GM19468 (cell line): Measurements from ENCODE around the gene CCDC73.
"Not testable (repeated sequence)": the region's sequence is repeated elsewhere in the genome, so short reads cannot be mapped to it uniquely, and the experiment has no call there.

Experiments used
- ATAC-seq: cut with Tn5 transposase; IDR thresholded peaks from one replicate; pipeline ENCODE4 v1.9.1; 2021; ENCODE audit warnings: mild to moderate bottlenecking, moderate library complexity, moderate number of reproducible peaks; ENCODE audit not compliant: unreplicated experiment; ENCODE audit errors: extremely low read depth

The CCDC73 gene

GRCh38 chr11:32708978-32709377 is 85.5 kb downstream of the CCDC73 start:
- ATAC-seq: not testable (repeated sequence)

- peak; percentile 63 for ATAC-seq
Measured at GRCh38 chr11:32706985-32707741, 87.3 kb downstream of the CCDC73 start.

GRCh38 chr11:32705309-32706033 is 89.0 kb downstream of the CCDC73 start:
- no peak for ATAC-seq

GRCh38 chr11:32704775-32705174 is 89.7 kb downstream of the CCDC73 start:
- no peak for ATAC-seq

GRCh38 chr11:32704261-32704660 is 90.2 kb downstream of the CCDC73 start:
- ATAC-seq: no peak

DNA sequence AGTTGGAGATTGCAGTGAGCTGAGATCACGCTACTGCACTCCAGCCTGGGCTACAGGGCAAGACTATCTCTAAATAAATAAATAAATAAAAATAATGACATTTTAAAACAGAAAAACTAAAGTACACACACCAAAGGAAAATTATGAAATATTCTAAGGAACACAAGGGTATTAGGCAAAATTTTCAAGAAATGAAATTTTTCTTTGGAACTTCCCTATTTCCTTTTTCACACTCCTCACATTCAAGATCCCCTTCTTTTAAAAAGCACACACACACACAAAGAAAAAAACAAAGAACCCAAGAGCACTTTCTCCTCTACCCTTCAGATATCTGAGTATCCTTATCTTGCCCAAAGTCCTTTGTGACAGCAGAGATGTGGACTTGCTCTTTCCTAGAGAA is 92.8 kb downstream of the CCDC73 start:
- no peak for ATAC-seq

- no peak for ATAC-seq
Measured at GRCh38 chr11:32698579-32698978, 95.9 kb downstream of the CCDC73 start.

DNA sequence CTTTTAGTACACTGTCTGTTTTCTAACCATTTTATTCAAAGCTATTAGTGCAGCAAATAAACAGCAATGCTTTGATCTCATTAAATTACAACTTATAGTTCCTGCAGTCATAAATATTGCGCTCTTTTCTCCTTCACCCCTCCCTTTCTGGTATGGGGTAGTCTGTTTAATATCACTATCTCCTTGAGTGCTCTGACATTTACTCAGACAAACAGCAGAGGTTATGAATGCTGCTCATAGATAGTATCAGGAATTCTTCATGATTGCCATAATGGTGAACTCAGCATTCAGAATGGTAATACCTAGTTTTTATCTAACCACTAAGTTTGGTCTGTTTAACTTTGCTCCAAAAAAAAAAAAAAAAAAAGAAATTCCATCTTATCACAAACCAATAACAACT is 123.4 kb downstream of the CCDC73 start:
- ATAC-seq: no peak

GRCh38 chr11:32659672-32660071 is 134.8 kb downstream of the CCDC73 start:
- ATAC-seq: no peak

GRCh38 chr11:32658639-32659406 is 135.6 kb downstream of the CCDC73 start:
- no peak for ATAC-seq

DNA sequence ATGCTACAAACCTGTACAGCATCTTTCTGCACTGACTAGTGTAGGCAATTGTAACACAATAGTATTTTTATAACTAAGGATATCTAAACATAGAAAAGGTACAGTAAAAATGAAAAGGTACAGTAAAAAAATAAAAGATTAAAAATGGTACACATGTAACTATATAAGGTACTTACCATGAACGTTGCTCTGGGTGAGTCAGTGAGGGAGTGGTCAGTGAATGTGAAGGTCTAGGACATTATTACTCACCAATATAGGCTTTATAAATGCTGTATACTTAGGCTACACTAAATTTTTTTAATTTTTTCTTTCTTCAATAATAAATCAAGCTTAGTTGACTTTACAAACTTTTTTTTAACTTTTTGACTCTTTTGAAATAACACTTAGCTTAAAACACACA is 150.9 kb downstream of the CCDC73 start:
- ATAC-seq: no peak

GRCh38 chr11:32641361-32641760 is 153.1 kb downstream of the CCDC73 start:
- no peak for ATAC-seq

- ATAC-seq: no peak
Measured at GRCh38 chr11:32635819-32636218, 158.6 kb downstream of the CCDC73 start.

DNA sequence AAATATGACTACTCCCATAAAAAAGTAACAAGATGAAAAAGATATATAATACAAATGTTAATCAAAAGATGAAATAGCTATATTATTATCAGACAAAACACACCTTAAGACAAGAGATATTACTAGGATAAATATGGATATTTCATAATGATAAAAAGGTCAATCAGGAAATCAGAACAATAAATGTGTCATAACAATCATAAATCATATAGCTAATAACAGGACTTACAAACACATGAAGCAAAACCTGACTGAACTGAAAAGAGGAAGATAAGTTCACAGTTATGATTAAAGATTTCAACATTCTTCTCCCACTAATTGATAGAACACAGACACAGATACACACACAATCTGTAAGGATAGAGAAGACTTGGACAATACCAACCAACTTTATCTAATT is 163.6 kb downstream of the CCDC73 start:
- ATAC-seq: no peak

DNA sequence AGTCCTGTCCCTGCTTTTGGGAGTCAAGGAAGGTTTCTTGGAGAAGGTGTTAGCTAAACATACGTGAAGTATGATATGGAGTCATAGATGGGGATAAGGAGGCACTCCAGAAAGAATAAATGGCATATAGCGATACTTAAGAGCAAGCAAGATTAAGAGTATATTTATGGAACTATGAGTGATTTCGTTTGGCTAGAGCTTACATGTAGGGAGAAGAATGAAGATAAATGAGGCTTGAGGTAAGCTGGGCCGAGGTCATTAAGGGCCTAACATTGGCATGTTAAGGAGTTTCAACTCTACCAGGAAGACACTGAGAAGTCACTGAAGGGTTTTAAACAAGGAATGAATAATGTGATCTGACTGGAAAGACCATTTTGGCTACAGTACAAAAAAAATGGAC is 177.6 kb downstream of the CCDC73 start:
- no peak for ATAC-seq

DNA sequence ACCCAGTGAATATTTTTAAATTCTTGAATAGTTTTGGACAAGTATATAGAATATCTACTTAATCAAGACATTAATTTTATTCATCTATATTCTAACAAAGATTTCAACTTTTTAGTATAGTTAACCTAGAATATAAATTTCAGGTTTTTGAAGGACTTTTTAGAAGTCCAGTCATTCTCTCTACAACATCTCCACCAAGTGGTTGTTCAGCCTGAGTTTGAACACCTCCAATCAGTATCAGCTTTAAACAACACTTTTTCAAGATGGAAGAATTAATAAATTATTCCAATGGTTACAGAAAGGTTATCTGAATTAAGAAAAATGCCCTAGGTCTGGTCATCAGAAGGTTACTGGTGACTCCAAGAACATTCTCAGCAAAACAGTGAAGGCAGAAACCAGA is 179.0 kb downstream of the CCDC73 start:
- no peak for ATAC-seq

GRCh38 chr11:32613500-32614151 is 180.8 kb downstream of the CCDC73 start:
- ATAC-seq: no peak

DNA sequence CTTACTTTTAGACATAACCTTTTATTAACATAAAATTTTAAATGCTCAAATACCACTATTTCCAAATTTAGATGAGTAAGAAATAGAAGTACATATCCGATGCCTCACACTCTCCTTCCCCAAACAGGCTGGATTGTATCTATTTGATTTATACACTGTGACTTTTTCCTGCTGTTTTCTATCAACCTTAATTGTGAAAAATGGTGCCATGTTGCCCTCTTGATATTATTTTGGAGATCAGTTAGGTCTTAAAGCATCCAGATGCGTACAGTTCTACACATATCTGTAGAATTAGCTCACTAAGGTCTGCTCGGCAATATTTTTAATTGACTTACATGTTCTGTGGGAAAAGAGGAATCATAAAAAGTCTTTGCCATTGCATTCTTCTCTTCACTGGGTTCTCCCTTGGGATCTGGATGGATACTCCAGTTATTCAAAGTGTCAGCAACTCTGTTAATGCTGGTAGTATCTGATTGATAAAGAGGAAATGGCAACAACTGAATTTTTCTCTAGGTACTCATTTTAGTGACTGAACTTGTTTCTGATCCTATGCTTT is 183.6 kb downstream of the CCDC73 start:
- ATAC-seq: no peak

- not testable (repeated sequence) for ATAC-seq
Measured at GRCh38 chr11:32608826-32609225, 185.6 kb downstream of the CCDC73 start.

DNA sequence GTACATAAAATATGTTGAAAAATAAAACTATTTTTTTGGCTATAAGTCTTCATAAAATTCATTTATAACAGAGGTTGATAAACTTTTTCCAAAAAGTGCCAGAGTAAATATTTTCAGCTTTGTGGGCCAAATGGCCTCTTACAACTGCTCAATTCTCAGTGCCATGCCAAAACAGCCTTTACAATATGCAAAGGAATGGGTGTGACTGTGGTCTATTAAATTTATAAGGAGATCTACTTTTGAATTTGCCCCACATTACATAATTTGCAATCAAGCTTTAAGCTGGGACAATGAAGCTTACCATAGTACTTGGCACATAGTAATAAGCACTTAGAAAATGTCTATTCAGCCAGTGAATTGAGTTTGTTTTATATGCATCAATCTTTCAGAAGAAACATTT is 188.2 kb downstream of the CCDC73 start:
- no peak for ATAC-seq
